Activated CD4-positive, alpha-beta T cell treated with anti-CD3 and anti-CD28 coated beads for 1 hour (primary cell): ENCODE measurements around the gene SPATA21.

Experiments
- DNase-seq: peaks from one replicate; pipeline ENCODE4 v3.0.0-alpha.2; 2020

SPATA21 gene

DNA sequence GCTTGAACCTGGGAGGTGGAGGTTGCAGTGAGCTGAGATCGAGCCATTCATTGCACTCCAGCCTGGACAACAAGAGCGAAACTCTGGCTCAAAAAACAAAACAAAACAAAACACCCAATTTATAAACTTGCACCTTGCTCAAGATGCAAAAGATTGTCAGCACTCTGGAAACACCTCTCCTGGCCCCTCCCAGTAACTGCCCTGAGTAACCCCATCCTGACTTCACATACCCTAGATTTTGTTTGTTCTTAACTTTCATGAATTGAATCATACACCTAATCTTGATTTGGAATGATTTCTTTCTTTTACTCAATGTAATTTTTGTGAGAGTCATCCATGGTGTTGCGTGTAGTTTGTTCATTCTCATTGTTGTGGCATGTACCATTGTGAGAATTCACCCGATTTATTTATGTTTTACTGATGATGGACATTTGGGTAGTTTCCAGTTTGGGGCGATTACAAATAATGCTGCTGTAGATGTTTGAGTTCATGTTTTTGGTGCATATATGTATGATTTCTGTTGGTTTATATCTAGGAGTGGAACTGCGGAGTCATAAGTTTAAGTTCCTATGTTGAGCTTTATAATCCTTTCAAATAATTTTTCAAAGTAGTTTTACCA is 13.7 kb upstream of the SPATA21 start:
- no peak for DNase-seq

DNA sequence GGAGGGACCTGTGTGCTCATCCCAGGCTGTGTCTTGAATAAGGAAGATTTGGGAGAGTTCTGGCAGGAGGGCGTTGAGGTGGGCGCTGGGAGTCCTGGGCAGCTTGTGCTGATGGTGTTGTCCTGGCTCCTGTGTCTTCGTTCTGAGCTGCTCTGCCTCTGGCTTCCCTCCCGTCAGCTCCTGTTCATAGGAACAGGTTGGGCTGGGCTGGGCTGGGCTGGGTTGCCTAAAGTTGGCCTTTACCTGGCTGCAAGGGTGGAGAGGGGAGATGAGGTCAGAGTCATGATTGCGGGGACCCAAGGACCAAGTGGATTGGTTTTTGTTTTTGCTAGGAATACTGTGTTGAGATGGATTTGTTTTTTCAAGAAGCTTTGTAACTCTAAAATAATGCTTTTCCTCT is 12.4 kb upstream of the SPATA21 start:
- DNase-seq = no peak

DNA sequence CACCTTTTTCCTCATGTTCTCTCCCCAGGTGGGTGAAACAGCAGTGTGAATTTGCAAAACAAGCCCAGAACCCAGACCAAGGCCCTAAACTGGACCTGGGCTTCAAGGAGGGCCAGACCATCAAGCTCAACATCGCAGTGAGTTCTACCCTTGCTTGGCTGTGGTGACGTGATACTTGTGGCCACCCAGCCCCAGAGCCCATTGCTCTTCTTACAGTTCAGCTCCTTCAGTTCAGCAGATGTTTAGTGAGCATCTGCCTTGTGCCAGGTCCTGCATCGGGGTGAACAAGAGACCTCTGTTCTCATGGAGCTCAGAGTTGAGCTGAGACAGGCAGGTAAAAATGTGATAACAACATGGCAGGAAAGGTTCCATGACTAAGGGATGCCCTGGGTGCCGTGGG is 11.8 kb upstream of the SPATA21 start:
- no peak for DNase-seq

DNA sequence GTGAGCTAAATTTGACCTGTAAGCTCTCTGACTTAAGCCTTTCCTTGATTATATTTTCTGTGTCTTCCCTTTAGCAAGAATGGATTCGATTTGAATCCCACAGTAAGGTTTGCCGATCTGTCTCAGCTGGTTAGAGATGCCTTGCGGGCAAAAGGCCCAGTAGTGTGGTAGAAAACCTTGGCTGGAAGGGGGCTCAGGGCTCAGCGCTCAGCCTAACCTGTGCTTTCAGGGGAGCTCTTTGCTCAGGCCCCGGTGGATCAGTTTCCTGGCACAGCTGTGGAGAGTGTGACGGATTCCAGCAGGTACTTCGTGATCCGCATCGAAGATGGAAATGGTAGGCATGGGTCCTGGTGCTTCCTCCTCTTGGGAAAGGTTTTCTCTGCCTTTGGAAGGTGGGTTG is 10.4 kb upstream of the SPATA21 start:
- DNase-seq = no peak

DNA sequence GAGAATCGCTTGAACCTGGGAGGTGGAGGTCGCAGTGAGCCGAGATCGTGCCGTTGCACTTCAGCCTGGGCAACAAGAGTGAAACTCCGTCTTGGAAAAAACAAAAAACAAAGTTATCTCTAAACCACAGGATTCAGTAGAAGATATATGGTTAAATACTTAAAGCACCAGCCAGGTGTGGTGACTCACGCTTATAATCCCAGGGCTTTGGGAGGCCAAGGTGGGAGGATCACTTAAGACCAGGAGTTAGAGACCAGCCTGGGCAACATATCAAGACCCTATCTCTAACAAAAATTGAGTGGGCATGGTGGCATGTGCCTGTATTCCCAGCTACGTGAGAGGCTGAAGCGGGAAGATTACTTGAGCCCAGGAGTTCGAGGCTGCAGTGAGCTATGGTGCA is 8.9 kb upstream of the SPATA21 start:
- DNase-seq = no peak

DNA sequence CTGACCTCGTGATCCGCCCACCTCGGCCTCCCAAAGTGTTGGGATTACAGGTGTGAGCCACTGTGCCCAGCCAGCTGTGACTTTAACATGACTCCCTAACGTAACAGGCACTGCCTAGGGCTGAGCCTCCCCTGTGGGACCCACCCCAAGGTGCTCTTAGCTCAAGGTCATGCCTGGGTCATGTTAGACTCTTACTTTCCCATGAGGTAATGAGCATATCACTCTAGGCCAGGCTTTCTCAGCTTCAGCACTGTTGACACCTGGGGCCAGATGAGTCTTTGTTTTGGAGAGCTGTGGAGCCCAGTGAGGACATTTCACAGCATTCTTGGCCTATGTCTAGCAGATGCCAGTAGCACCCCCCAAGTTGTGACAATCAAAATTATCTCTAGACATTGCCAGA is 7.8 kb upstream of the SPATA21 start:
- DNase-seq = no peak

DNA sequence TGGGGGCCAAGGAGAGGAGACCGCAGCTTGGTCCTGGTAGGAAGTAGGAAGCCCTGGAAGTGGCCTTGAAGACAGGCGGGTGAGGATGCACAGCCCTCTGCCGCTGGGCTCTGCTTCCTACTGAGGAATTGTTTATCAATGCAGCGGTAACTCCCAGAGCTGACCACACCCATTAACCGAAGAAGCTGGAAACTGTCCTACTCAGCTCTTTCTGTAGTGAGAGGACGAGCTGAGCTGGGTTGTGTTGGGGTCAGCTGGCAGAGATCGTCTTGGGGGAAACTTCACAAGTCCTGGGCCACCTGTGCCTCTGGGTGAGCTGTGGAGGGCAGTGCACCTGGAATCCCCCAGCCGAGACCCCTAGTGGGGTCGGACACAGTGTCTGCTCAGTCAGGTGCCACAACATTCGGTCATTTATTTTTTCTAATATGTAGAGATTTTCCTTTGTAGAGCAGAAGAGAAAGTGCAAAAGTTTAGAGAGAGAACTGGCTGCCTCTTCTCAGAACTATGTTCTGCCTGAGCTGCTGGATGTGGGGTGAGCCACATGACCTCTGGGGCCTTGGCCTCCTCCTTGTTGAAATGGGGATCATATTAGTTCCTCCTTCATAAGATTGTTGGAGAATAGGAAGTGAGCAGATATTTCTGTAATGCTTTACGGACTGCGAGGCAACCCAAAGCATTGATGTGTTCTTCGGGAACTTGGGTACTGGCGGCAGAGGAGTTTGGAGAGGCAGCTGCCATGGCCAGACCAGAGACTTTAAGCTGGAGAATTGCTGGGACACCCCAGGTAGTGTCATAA is 6.9 kb upstream of the SPATA21 start:
- DNase-seq = no peak

DNA sequence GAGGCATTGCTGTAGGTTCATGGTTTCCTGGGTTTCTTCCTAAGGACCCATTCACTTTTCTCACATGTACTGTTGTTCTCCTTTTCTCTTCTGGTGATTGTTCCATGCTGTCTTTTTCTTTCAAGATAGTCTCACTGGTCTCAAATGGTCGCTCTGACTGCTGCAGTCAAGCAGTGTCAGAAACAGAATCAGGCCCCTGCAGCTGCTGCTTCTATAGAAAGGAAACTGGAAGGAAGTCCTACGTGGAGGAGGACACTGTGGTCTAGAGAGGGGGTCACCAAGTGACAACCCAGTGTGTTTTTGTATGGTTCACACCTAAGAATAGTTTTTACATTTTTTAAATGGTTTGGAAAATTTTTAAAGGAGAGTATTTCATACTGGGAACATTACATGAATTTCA is 5.7 kb upstream of the SPATA21 start:
- DNase-seq = no peak

DNA sequence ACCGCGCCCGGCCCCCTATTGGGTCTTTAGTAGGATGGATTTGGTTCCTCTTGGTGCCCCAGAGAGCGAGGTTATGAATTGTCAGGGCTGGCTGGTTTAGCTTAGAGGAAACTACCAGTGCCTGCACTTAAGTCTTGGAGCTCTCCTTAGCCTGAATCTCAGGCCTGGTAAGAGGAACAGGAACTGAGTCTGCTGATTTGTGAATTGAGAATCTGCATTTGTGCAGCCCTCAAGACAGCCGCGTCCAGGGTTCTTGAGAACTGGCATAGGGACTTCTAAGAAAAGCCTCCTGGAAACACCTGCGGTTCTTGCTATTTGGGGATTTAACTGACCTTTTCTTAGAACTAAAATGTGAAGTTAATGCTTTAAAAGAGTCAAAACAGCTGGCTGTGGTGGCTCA is 5.0 kb upstream of the SPATA21 start:
- no peak for DNase-seq

DNA sequence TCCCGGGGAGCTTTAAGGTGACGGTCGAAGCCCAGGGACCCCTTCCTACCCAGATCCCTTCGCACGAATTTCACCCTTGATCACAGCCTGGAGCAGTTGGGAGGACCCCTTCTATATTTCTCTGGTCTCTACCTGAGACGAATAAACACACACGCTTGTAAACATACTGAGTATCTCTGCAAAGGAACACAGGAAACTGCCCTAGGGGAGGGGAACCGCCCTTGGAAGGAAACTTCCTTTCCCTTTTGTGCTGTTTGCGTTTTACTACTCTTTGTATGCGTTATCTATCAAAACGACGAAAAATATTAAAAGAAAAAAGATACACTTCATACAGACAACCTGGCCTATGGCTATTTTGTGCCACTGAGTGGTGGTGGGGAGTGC is 4.0 kb upstream of the SPATA21 start:
- no peak for DNase-seq

DNA sequence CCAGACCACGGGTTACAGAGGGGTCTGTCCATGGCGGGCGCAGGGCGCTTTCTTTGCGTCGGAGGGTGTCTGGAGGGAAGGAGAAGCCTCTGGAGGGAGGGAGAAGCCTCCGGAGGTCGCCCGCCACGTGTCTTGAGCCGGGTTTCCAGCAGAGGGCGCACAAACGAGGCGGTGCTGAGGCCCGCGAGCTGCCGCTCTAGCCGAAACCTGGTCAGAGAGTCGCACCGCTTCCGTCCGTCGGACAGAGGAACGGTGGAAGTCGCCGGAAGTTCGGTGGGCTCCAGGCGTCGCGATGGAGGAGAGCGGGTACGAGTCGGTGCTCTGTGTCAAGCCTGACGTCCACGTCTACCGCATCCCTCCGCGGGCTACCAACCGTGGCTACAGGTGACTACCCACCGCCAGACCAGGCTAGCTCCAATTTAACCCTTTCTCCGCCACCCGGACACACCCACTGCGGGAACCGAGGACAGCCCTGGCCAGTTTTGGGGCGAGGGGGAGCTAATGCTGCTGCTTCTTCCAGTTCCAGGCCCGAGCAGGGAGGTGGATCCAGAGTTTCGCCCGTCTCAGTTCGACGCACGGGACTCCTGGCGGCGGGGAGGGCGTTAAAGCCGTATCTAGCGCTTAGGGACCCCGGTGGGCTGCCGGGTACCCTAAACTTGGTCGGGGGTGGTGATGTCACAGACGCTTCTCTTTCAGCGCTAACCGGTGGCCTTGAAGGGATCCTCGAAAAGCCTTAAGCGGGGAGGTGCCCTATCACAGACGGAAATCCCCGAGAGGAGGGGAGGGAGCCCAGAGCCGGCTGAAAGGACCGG is 3.5 kb upstream of the SPATA21 start, which contains the start of gene NECAP2:
Gene NECAP2 (plus strand): TSS at position 255 of the 812 bp plus-strand sequence. CDS start 38 bp downstream, at position 293.
- peak; percentile 87 for DNase-seq

DNA sequence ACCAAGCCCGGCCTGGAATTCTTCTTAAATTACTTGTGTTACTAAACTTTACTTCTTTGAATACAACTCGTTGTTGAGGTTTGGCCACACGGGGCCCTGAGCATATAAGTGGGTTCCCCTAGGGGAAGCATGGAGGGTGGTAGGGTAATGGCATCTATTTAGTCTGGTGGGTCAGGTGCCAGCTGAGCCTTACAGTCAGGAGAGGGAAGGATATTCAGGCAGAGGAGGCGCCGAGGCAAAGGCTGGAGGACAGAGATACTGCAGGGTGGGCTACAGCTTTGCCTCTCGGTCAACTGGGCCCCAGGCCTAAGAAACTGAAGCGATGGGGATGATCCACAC is 2.9 kb upstream of the SPATA21 start:
- DNase-seq = no peak

DNA sequence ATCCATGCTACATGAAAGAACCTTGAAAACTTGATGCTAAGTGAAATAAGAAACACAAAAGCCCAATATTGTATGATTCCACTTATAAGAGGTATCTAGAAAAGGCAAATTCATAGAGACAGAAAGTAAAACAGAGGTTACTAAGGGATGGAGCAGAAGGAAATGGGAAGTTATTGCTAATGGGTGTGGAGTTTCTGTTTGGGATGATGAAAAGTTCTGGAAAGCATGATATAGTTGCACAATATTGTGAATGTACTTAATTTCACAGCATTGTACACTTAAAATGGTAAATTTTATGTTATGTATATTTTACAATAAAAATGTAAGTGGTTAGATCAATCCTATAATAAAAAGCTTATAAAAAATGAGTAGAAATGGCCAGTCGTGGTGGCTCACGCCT is 1.7 kb upstream of the SPATA21 start:
- no peak for DNase-seq

DNA sequence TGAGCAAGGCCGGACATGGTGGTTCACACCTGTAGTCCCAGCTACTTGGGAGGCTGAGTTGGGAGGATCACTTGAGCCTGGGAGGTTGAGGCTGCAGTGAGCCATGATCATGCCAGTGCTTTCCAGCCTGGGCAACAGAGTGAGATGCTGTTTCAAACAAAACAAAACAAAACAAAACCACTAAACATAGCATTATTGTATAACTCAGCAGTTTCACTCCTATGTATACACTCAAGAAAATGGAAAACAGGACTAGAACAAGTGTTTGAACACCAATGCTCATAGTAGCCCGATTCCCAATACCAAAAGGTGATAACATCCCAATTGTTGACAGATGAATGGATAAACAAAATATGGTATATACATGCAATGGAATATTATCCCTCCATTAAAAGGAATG is 1.3 kb upstream of the SPATA21 start:
- DNase-seq = no peak

DNA sequence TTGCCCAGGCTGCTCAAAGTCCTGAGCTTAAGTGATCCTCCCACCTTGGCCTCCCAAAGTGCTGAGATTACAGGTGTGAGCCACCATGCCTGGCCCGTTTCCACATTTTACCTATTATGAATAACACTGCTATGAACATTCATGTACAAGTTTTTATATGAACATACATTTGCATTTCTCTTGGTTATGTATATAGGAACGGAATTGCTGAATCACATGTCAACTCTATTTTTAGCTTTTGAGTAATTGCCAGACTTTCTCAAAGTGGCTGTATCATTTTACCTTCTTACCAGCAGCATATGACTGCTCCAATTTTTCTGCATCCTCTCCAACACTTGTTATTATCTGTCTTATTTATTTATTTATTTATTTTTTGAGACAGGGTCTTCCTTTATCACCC is 2.7 kb downstream of the SPATA21 start:
- DNase-seq = no peak

DNA sequence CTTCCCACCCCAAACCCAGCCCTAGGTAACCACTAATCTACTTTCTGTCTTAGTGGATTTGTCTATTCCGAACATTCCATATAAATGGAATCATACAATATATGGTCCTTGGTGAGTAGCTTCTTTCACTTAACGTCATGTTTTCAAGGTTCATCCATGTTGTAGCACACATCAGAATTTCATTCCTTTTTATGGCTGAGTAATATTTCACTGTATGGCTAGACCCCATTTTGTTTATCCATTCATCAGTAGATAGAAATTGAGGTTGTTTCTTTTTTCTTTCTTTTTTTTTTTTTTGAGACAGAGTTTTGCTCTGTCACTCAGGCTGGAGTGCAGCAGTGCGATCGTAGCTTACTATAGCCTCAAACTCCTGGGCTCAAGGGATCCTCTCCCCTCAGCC is 3.2 kb downstream of the SPATA21 start:
- DNase-seq = no peak

DNA sequence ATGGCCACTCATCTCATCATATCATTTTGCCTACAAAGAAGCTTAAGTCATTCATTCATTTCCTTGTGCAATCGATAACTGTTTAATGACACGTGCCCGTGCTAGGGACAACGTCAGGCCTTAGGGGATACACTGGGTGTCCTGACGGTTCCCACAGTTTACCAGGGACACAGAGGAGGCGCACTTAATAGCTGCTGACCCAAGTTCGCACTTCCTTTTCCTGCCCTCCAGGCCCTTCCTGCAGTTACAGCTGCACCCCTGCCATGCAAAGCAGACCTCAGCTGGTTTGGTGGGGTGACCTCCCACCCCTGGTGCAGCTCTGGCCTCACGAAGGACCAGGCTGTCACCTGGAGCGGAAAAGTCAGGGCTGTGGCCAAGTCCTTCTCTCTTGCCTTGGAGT is 4.2 kb downstream of the SPATA21 start:
- DNase-seq = no peak

DNA sequence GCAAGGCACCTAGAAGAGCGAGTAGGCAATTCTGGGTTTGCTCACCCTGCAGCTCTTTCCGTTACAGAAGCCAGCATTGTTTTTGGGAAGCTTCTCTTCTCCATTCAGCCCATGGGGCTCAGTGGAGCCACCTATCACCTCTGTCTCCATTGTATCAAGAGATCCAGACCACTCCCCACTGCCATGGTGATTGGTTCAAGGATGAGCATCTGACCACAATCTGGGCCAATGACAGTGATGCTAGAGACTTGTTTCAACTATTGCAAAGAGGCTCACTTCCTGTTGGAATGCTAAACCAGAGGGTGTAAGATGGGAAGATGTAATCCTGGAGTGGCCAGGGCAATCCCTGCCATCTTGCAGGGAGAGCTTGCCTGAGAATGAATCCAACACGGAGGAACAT is 6.6 kb downstream of the SPATA21 start:
- DNase-seq = no peak

DNA sequence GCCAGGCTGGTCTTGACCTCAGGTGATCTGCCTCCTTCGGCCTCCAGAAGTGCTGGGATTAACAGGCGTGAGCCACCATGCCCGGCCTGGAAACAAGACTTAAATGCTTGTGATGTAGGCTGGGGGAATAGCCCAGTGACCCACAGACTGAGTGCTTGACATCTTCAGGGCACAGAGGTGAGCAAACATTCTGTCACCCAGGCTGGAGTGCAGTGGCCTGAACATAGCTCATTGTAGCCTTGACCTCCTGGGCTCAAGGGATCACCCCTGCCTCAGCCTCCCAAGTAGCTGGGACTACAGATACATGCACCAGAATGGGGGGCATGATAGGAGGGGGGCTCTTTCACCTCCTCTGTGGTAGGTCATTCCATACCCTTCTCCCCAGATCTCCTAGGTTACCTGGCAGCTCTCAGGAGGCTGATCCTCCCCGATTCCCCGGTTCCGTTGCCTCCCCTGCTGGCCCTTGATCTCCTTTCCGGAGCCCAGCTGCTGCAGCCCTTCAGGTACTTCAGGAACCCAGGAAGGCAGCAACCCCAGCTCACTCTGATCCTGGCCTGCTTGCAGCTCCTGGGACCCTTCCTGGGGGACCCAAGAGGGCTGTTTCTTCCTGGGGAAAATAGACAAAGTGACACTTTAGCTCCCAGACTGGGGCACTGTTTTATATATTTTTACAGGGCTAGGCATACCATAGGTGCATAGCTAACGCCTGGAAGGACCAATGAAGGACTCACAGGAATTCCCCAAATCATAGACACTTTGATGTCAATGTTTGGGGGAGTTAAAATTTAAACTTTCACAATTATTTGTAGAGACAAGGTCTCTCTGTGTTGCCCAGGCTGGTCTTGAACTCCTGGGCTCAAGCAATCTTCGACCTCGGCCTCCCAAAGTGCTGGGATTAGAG is 11.8 kb downstream of the SPATA21 start:
- DNase-seq = no peak

DNA sequence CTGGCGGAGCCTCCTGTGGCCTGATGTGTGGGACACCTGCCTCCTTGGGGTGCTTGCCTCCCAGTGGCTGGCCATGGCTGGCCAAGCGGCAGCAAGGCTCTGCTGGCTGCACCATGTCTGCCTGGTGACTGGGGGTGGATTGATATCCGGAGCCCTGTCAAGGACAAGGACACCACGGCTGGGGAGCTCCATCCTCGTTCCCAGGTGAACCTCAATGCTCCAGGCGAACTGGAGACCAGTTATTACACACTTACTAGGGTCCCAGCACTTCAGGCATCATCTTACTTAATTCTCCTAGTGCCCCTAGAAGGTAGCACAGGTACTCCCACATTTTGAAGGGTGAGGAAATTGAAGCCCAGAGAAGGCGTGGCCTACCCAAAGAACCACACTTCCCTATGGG is 15.2 kb downstream of the SPATA21 start:
- DNase-seq = no peak

DNA sequence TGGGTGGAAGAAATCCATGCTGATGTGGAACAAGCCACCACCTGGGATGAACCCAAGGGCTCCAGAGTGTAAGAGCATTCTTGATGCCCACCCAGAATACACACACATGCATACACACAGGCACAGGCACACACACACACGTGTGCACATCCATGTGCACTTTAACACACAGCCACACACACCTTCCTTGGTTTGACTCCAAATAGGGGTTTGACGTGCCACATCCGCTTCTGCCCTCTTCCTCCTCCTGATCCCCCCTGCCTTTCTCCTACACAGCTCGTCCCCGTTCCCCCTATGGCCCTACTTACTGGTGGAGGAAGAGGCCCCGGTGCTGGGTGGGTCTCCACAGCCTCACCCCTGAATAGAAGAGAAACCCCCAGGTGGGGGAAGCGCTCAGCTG is 16.0 kb downstream of the SPATA21 start:
- no peak for DNase-seq

DNA sequence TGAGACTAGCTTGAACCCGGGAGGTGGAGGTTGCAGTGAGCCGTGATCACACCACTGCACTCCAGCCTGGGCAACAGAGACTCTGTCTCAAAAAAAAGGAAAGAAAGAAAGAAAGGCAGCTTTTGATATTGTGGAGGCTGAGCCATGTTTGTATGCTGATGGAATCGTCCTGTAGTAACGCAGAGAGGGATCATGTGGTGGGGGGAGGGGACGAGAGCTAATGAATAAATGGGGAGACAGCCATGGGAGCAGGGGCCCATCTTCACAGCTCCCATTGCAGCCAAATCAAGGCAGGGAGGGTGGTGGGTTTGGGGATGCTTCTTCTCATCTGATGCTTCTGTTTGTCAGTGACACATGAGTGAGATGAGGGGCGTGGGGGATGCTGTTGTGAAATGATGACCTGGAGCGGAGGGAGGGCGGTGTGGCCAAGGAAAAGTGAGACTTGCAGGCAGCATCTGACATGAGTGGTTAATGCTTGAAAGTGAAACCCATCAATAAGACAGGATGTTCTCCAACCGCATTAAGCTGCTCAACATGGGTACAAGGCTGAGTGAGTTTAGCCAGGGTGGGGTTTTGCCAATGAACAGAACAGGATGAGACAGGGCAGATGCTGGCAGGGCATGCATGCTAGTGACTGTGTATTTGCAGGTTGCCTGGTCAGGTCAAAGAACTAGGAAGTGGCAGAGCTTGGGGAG is 16.7 kb downstream of the SPATA21 start:
- peak; percentile 24 for DNase-seq
